ENCODE results near the gene SIM1.

Gene SIM1

DNA sequence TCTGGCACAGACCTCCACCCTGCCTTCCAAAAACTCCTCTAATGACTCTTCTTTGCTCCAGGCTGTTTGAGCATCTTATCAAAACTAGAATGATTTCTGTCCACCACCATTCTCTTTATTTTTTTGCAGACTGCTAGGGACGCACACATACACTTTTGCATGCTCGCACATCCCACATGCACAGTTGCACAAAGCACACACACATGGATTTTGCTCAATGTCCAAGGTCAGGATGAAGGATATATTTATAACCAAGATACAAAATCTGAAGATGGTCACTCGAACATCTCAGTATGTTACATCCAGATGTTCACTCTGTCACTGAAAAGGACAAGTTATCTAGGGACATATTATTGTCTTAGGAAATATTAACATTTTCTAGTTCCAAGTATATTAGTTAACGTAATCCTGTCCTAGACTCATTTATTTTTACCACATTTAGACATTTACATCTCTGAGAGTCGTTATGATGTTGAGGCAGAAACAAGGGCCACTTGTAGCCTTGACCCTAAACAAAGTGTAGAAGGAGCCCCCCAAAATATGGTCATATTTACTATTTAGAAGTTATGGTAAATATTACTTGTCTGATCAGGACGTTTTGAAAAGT is 3.4 kb upstream of the SIM1 start:
- Histone ChIP-seq H3K36me3 (ENCODE audit: insufficient read depth, low read depth, low read length) (no peaks in the 10 kb centered on the region), H3K9me3 (ENCODE audit: insufficient read depth, low read depth, low read length) (no peaks in the 10 kb centered on the region), H3K4me1 (ENCODE audit: insufficient read depth, low read length) (peaks cover 4% of the 10 kb centered on the region; the same call in 1 of the 2 replicates), H3K9ac (ENCODE audit: low read depth, low read length) (no peak overlapping the region), H3K4me3 (ENCODE audit: low read length) (no peak overlapping the region), H3K27ac (ENCODE audit: low read length) (no peak overlapping the region), H3K27me3 (ENCODE audit: insufficient read depth, low read length) (peaks cover 97% of the 10 kb centered on the region)

DNA sequence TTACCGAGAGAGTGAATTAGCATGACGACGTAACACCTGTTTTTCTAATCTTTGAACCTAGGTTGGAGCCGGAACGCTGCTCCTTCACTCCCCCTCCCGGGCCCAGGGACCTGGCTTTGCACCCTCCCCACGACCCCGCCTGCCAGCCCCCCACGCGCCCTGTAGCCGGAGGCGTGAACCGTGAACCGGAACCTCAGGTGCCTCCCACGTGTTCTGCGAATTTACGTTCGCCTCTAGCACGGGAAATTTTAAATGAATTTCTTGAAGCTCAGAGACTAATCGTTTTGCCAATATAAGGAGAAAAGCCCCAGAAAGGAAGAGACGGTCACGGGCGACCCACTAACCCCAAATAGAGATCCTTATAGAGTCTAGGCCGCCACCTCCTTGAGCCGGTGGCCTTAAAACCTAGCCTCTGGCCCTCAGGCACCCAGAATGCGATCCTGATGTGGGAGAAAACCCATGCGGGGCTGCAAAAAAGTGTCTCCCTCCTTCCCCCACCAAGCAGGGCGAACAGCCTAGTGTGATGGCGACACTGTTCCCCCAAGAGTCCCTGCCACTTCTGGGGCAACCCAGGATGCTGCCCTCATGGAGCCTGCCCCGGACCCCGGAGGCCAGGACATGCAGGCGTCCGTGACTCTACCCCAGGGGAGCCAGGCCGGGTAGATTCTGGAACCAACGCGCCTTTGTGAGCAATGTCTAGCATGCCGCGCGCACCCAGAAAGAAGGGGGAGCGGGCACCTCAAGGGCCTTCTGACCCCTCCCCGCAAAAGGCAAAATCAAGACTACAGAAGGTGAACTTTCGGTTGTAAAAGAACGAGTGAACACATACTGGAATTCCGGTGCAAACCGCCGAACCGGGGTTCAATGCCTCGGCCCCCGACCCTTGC is 2.7 kb upstream of the SIM1 start:
- Histone ChIP-seq H3K27me3 (ENCODE audit: insufficient read depth, low read length) (peaks cover 99% of the 10 kb centered on the region), H3K36me3 (ENCODE audit: insufficient read depth, low read depth, low read length) (no peaks in the 10 kb centered on the region), H3K4me3 (ENCODE audit: low read length) (peak overlapping the region; percentile 51)

DNA sequence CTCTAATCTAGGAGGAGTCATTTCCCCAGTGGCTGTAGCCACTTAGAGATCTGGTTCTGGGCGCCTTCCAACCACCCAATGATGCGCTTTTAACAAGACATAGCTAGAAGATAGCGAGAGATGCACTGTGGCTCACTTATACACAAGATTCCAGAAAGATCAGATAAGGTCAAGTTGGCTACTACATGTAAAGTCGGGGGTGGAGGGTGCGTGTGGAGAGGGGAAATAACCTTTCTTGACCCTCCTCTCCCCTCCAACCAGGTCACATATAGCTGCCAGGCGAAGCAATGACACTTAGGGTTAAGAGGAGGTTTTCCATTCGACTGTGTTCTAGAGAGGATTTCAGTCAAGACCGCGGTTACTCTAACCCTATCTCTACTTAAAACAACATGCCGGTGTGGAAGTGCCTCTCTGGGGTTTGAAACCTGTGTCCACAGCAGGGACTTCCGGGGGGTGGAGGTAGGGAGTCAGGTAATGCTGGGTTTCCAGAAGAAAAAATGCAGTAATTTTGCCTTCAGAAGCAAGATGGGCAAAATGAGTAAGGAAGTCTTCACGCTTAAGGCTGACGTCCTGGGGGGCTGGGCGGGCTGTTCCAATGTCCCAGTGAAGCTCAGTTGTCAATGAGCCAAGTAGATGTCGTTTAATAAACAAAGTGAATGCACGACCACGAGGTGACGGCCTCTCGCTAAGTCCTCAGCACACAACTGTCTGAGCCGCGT is 1.8 kb upstream of the SIM1 start:
- peaks cover 15% of the 10 kb centered on the region; the same call in 1 of the 2 replicates for H3K4me1 ChIP-seq (ENCODE audit: insufficient read depth, low read length)
- peaks cover 100% of the 10 kb centered on the region for H3K27me3 ChIP-seq (ENCODE audit: insufficient read depth, low read length)
- H3K36me3 ChIP-seq (ENCODE audit: insufficient read depth, low read depth, low read length) = no peaks in the 10 kb centered on the region
- peak overlapping the region; percentile 51 for H3K4me3 ChIP-seq (ENCODE audit: low read length)
- H3K9ac ChIP-seq (ENCODE audit: low read depth, low read length) = no peak overlapping the region
- H3K27ac ChIP-seq (ENCODE audit: low read length) = no peak overlapping the region
- H3K9me3 ChIP-seq (ENCODE audit: insufficient read depth, low read depth, low read length) = no peaks in the 10 kb centered on the region

More for the DNA sequence above, 2.7 kb upstream of the SIM1 start:
- Histone ChIP-seq H3K9ac (ENCODE audit: low read depth, low read length) (no peak overlapping the region), H3K4me1 (ENCODE audit: insufficient read depth, low read length) (peaks cover 7% of the 10 kb centered on the region; the same call in 1 of the 2 replicates), H3K9me3 (ENCODE audit: insufficient read depth, low read depth, low read length) (no peaks in the 10 kb centered on the region), H3K27ac (ENCODE audit: low read length) (no peak overlapping the region)

DNA sequence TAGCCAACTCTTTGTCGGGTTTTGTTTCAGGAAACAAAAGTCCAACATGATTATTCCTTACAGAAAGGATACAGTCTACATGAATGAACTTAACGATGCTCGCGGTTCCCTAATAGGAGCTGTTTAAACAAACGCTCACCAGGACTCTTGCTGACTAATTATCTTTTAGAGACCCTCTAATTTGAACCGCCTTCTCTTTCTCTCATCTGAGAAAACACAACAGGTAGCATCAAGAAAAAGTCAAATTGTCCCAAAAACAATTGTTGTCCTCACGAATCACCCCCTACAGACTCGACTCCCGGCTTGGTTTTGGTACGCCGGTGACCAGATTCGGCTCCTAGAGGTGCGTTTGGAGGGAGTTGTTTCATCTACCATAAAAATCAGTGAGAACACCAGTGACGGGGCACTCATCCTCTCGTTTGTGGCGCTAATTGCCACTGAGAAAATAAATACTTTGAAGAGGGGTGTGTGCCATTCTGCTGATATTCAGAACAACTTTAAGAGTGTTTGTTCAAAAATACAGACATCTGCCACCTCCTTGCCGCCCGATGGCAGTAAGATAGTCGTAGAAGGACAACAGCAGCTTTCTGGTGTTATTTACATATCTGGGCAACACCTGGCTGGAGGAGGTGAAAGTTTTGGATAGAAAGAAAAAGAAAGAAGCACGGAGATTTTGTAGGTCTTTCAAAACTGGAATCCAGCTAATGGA is 1.1 kb upstream of the SIM1 start:
- Histone ChIP-seq H3K27ac (ENCODE audit: low read length) (no peak overlapping the region), H3K36me3 (ENCODE audit: insufficient read depth, low read depth, low read length) (no peaks in the 10 kb centered on the region), H3K9me3 (ENCODE audit: insufficient read depth, low read depth, low read length) (no peaks in the 10 kb centered on the region), H3K27me3 (ENCODE audit: insufficient read depth, low read length) (peaks cover 100% of the 10 kb centered on the region), H3K4me3 (ENCODE audit: low read length) (peak overlapping the region; percentile 71; the same call in 1 of the 2 replicates), H3K9ac (ENCODE audit: low read depth, low read length) (no peak overlapping the region), H3K4me1 (ENCODE audit: insufficient read depth, low read length) (peaks cover 15% of the 10 kb centered on the region; the same call in 1 of the 2 replicates)

DNA sequence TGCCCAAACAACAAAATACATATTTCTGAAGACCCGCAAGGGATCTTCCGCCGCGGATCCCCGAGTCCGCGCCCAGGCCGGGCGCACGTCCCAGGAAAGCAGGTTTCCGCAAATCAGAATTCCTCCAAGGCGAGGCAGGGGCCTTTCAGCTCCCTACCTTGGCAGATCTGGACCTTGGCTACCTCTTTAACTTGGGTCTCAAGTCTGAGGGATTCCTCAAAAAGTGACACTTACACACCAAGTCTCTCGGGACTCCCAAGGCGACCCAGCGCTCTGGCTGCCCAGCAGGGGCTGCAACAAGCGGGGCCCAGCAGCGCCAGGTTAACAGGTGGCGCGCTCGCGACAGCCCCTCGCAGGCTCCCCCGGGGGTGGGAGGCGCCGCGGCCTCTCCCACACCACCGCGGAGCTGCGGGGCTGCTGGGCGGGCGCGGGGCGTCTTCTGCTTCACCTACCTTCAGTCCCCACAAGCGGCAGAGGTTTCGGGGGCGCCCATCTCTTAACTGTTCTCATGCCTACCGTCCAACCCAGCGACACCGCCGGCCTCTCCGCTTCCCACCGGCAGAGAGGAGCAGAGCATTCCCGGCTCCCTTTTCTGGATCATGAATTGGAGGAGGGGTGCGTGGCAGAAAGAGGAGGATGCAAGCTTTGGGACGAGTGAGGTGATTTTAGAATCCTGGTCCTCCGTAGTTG is 414 bp downstream of the SIM1 start:
- H3K27ac ChIP-seq (ENCODE audit: low read length) = no peak overlapping the region
- no peaks in the 10 kb centered on the region for H3K36me3 ChIP-seq (ENCODE audit: insufficient read depth, low read depth, low read length)
- no peaks in the 10 kb centered on the region for H3K9me3 ChIP-seq (ENCODE audit: insufficient read depth, low read depth, low read length)
- peaks cover 100% of the 10 kb centered on the region for H3K27me3 ChIP-seq (ENCODE audit: insufficient read depth, low read length)
- H3K4me1 ChIP-seq (ENCODE audit: insufficient read depth, low read length) = peaks cover 15% of the 10 kb centered on the region; the same call in 1 of the 2 replicates
- H3K9ac ChIP-seq (ENCODE audit: low read depth, low read length) = no peak overlapping the region
- peak overlapping the region; percentile 71 for H3K4me3 ChIP-seq (ENCODE audit: low read length)

DNA sequence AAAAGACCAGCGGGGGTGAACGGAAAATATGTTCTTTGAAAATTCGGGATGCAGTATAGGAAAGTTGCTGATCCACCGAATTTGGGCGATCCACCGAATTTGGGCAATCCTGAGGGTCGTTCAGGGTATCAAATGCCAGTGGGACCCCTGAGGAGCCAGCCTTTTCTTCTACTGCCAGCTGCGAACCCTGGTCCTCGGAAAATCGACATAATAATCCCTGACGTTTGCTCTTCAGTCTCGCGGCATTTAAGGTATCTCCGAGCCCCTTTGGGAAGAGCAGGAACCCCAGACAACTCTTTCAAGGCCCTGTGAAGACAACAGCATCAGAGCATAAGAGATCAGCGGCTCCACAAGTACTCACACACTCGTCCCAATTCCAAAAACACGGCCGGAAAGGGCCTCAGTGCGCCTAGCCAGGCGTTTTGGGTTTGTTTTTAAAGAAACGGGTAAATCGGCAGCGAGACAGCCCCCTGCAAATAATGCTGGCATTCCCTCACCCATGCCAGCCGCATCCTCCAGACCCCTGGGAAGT is 1.0 kb downstream of the SIM1 start:
- Histone ChIP-seq H3K4me3 (ENCODE audit: low read length) (peak overlapping the region; percentile 71; the same call in 1 of the 2 replicates), H3K27me3 (ENCODE audit: insufficient read depth, low read length) (peaks cover 100% of the 10 kb centered on the region), H3K27ac (ENCODE audit: low read length) (no peak overlapping the region), H3K9ac (ENCODE audit: low read depth, low read length) (no peak overlapping the region), H3K36me3 (ENCODE audit: insufficient read depth, low read depth, low read length) (no peaks in the 10 kb centered on the region), H3K9me3 (ENCODE audit: insufficient read depth, low read depth, low read length) (no peaks in the 10 kb centered on the region), H3K4me1 (ENCODE audit: insufficient read depth, low read length) (peaks cover 15% of the 10 kb centered on the region; the same call in 1 of the 2 replicates)

DNA sequence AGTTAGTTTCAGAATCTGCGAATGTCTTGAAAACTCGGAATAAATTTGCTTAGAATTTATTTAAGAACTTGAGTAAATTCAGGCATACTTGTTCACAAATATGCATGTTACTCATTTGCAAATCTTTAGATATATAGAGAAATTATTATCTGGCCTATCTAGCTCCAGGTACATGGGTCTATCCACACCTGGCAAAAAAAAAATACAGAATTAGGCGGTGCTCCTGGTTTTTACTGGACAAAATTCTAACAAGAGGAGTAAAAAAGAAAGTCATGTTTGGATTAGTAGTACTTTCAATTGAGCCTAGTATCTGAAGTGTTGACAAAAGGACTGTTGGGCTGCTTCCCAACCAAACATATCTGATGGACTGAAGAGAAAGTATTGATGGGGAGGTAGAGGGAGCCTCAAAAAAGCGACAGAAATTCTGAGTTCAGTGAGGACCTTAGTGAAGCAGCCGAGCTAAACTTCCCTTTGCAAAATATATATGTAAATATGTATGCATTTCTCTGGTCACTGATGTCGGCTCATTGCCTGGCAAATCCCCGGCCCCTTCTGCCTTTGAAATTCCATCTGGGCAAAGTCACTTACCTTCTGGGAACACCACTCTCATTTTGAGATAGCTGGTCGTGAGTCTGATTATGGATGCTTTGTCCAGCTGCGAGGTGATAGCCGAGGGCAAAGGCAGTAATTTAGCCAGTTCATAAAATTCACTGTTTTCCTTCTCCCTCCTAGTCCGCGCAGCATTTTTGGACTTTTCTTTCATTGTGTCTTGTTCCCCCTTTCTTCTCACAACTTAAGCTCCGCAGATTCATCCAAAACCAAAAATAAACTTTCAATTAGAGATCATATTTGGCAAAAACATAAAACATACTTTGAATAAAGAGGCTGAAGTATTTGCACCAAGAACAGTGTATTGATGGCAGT is 1.8 kb downstream of the SIM1 start:
- peak overlapping the region; percentile 71; the same call in 1 of the 2 replicates for H3K4me3 ChIP-seq (ENCODE audit: low read length)
- peaks cover 15% of the 10 kb centered on the region; the same call in 1 of the 2 replicates for H3K4me1 ChIP-seq (ENCODE audit: insufficient read depth, low read length)
- no peak overlapping the region for H3K9ac ChIP-seq (ENCODE audit: low read depth, low read length)
- H3K9me3 ChIP-seq (ENCODE audit: insufficient read depth, low read depth, low read length) = no peaks in the 10 kb centered on the region; the same call in 1 of the 2 replicates
- H3K27ac ChIP-seq (ENCODE audit: low read length) = no peak overlapping the region
- no peaks in the 10 kb centered on the region for H3K36me3 ChIP-seq (ENCODE audit: insufficient read depth, low read depth, low read length)
- peaks cover 100% of the 10 kb centered on the region for H3K27me3 ChIP-seq (ENCODE audit: insufficient read depth, low read length)

DNA sequence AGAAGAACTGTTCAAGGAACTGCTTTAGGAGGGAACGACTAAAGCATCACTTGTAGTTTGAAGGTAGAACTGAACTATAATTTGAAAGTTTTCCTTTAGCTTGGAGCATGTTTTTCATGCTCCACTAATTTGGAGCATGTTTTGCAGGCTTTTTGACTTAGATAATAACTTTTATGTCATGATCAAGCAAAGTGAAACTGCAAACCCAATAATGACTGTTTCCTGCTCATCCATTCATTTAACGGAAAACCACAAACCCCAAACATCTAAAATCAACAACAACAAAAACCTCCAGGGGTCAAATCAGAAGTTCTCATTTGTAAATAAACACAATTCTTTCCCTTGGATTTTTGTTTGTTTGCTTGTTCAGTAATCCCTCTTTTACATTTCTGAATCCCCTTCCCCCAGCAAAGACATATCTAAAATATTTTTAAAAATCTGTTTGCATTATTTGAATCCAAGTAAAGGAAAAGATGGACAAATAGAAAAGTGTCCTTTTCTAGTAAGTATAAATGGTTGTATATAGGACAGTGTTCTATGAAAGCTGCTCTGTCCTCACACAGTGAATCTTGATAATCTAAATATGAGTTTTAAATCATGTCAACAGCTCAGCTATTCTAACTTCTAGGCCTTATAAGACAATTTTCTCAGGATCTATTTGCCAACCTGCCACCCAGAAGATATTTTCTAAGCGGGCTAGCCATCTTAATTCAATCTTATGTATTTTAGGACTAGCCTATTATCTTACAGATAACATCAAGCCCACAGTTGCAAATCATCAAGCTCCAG is 2.6 kb downstream of the SIM1 start:
- peaks cover 15% of the 10 kb centered on the region; the same call in 1 of the 2 replicates for H3K4me1 ChIP-seq (ENCODE audit: insufficient read depth, low read length)
- H3K9ac ChIP-seq (ENCODE audit: low read depth, low read length) = no peak overlapping the region
- no peak overlapping the region for H3K4me3 ChIP-seq (ENCODE audit: low read length)
- H3K27me3 ChIP-seq (ENCODE audit: insufficient read depth, low read length) = peaks cover 100% of the 10 kb centered on the region
- no peak overlapping the region for H3K27ac ChIP-seq (ENCODE audit: low read length)
- H3K36me3 ChIP-seq (ENCODE audit: insufficient read depth, low read depth, low read length) = no peaks in the 10 kb centered on the region
- H3K9me3 ChIP-seq (ENCODE audit: insufficient read depth, low read depth, low read length) = no peaks in the 10 kb centered on the region; the same call in 1 of the 2 replicates

DNA sequence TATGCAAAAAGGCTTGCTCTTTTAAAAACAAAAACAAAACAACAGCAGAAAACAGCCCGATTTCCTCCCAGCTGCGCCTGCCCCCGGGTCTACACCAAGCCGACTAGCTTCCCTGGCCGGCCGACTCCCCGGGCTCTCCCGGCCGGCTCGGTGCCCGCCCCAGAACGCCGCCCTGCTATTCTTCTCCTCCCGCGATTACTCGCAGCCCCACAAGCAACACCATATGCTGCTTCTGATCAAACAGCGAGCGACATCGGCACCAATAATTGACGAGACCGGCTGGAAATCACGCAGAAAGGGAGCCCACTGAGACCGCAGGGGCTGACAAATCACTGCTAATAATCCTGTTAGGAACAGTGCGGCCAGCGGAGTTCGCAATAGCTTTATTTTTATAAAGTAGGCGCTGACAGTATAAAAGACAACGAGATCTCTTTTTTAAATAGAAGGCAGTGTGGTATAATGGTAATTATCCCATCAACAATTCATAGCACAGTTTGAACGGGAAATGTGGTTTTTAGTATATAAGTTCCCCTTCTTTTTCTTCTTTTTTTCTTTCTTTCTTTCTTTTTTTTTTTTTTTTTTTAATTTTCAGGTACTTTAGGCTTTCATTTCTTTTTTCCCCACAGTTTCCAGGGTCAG is 3.3 kb downstream of the SIM1 start:
- peaks cover 100% of the 10 kb centered on the region for H3K27me3 ChIP-seq (ENCODE audit: insufficient read depth, low read length)
- no peak overlapping the region for H3K27ac ChIP-seq (ENCODE audit: low read length)
- H3K4me3 ChIP-seq (ENCODE audit: low read length) = peak overlapping the region; percentile 57
- H3K9ac ChIP-seq (ENCODE audit: low read depth, low read length) = no peak overlapping the region
- no peaks in the 10 kb centered on the region; the same call in 1 of the 2 replicates for H3K9me3 ChIP-seq (ENCODE audit: insufficient read depth, low read depth, low read length)
- no peaks in the 10 kb centered on the region for H3K36me3 ChIP-seq (ENCODE audit: insufficient read depth, low read depth, low read length)
- peaks cover 15% of the 10 kb centered on the region; the same call in 1 of the 2 replicates for H3K4me1 ChIP-seq (ENCODE audit: insufficient read depth, low read length)

Measured in iPS-20b (cell line).